ENCODE data around the gene TM9SF2. TPM values are rescaled to one million over a fixed set of nuclear protein-coding genes. Genes with fewer than 3 reads are reported as not detected.
"Not testable (repeated sequence)": the region's sequence is repeated elsewhere in the genome, so short reads cannot be mapped to it uniquely, and the experiment has no call there.

TM9SF2 gene
- 145 and 166 TPM in 2 replicates for total RNA-seq (2014; rRNA removed; shearing (Covaris generic))

- DNase-seq (ENCODE audit: low read depth) = peak; percentile 94
Observed at GRCh38 chr13:99501184-99501847, at the start of gene TM9SF2. Gene TM9SF2 (plus strand): TSS chr13:99501472. CDS start chr13:99501607, 135 bp downstream.

GRCh38 chr13:99454518-99455183, 46.6 kb upstream of the TM9SF2 start:
- DNase-seq (ENCODE audit: low read depth) = no peak

- no peak for DNase-seq (ENCODE audit: low read depth)
Observed at GRCh38 chr13:99459099-99459850, 42.0 kb upstream of the TM9SF2 start.

GRCh38 chr13:99460802-99461201, 40.5 kb upstream of the TM9SF2 start:
- not testable (repeated sequence) for DNase-seq (ENCODE audit: low read depth)

GRCh38 chr13:99463646-99464397, 37.5 kb upstream of the TM9SF2 start:
- no peak for DNase-seq (ENCODE audit: low read depth)

GRCh38 chr13:99464441-99464949, 36.8 kb upstream of the TM9SF2 start:
- no peak for DNase-seq (ENCODE audit: low read depth)

- DNase-seq (ENCODE audit: low read depth) = no peak
Observed at GRCh38 chr13:99465454-99465853, 35.8 kb upstream of the TM9SF2 start.

GRCh38 chr13:99467764-99468163, 33.5 kb upstream of the TM9SF2 start:
- no peak for DNase-seq (ENCODE audit: low read depth)

- no peak for DNase-seq (ENCODE audit: low read depth)
Observed at GRCh38 chr13:99469041-99469440, 32.2 kb upstream of the TM9SF2 start.

GRCh38 chr13:99470027-99470426, 31.2 kb upstream of the TM9SF2 start:
- DNase-seq (ENCODE audit: low read depth) = no peak

- no peak for DNase-seq (ENCODE audit: low read depth)
Observed at GRCh38 chr13:99471221-99472121, 29.8 kb upstream of the TM9SF2 start.

GRCh38 chr13:99472122-99472440, 29.2 kb upstream of the TM9SF2 start:
- no peak for DNase-seq (ENCODE audit: low read depth)

GRCh38 chr13:99473515-99473914, 27.8 kb upstream of the TM9SF2 start:
- no peak for DNase-seq (ENCODE audit: low read depth)

- DNase-seq (ENCODE audit: low read depth) = no peak
Observed at GRCh38 chr13:99476648-99477047, 24.6 kb upstream of the TM9SF2 start.

- DNase-seq (ENCODE audit: low read depth) = no peak
Observed at GRCh38 chr13:99477493-99477892, 23.8 kb upstream of the TM9SF2 start.

GRCh38 chr13:99481366-99481765, 19.9 kb upstream of the TM9SF2 start:
- no peak for DNase-seq (ENCODE audit: low read depth)

- DNase-seq (ENCODE audit: low read depth) = peak; percentile 32
Observed at GRCh38 chr13:99484473-99484872, 16.8 kb upstream of the TM9SF2 start.

GRCh38 chr13:99486996-99487395, 14.3 kb upstream of the TM9SF2 start:
- DNase-seq (ENCODE audit: low read depth) = no peak

GRCh38 chr13:99489028-99489427, 12.2 kb upstream of the TM9SF2 start:
- no peak for DNase-seq (ENCODE audit: low read depth)

GRCh38 chr13:99491750-99492149, 9.5 kb upstream of the TM9SF2 start:
- not testable (repeated sequence) for DNase-seq (ENCODE audit: low read depth)

Measured in RPMI7951 (cell line).